HCT116 (cell line): Measurements from ENCODE around the gene SUN2. TPM values are rescaled to one million over a fixed set of nuclear protein-coding genes. Genes with fewer than 3 reads are reported as not detected.

ENCODE experiments used
- ATAC-seq: fragments of 200-7000 bp; cut with Tn5 transposase; 2 replicates; pipeline ENCODE4 v1.9.1; 2020; ENCODE audit warnings: mild to moderate bottlenecking, moderate library complexity
- BruUV-seq: library from RNA; stranded (reverse); fragments of 400-500 nt; replicated peaks from 2 replicates; lab custom pipeline; 2021; lab: Mats Ljungman, UMichigan
- CTCF ChIA-PET: fragments of 300-600 bp; sonication (Branson Sonifier 250); formaldehyde crosslinking; loops from one replicate; lab custom pipeline; 2021; ENCODE audit warnings: antibody characterized with exemption; lab: Charles Lee
- POLR2A ChIA-PET: fragments of 300-600, 350-600 bp; sonication (Branson Sonifier 250); formaldehyde crosslinking; loops from one replicate; lab custom pipeline; 2021; ENCODE audit warnings: antibody characterized with exemption; lab: Charles Lee
- RAD21 ChIA-PET, 2 experiments: fragments of 300-600 bp; sonication (Branson Sonifier 250); formaldehyde crosslinking; loops; one replicate each; lab custom pipeline; 2023; ENCODE audit warnings: low total read pairs in 2 of 2; ENCODE audit not compliant: uncharacterized antibody in 2 of 2, unreplicated experiment in 2 of 2, low non-redundant PET in 1 of 2; lab: Charles Lee
- DNase-seq: peaks from one replicate; pipeline ENCODE4 v3.0.0-alpha.2; 2010; ENCODE audit warnings: low read depth, low spot score
- H2AFZ ChIP-seq: fragments of 200-600 bp; shearing (Covaris generic), sonication (generic); 2 replicates; pipeline ENCODE4 v1.6.1; 2017; ENCODE audit warnings: low read depth, mixed run types, mixed read lengths, antibody characterized with exemption, low read length; ENCODE audit not compliant: poor library complexity, severe bottlenecking
- H3K27ac ChIP-seq: 2 replicates; pipeline ENCODE4 v1.5.1; 2012; ENCODE audit warnings: low read depth, low read length
- H3K27me3 ChIP-seq: fragments of 200-600 bp; sonication (generic); 2 replicates; pipeline ENCODE4 v1.6.1; 2016; ENCODE audit warnings: mixed run types, low read length, mixed read lengths; ENCODE audit not compliant: insufficient read depth
- H3K36me3 ChIP-seq, 2 experiments: fragments of 200-500 bp in 1 of 2; fragments of 200-600 bp in 1 of 2; sonication (Bioruptor generic) in 1 of 2; sonication (generic) in 1 of 2; 2 replicates each; pipeline versions ENCODE4 v1.5.1 to v1.6.1; 2014 to 2016; ENCODE audit warnings: low read length in 2 of 2, inconsistent platforms in 1 of 2, mixed read lengths in 1 of 2, mixed run types in 1 of 2; ENCODE audit not compliant: insufficient read depth in 2 of 2, control insufficient read depth in 1 of 2
- H3K4me1 ChIP-seq, 2 experiments: fragments of 200-600 bp in 1 of 2; sonication (generic) in 1 of 2; 2 replicates each; pipeline versions ENCODE4 v1.5.1 to v1.6.1; 2012 to 2017; ENCODE audit warnings: low read length in 2 of 2, inconsistent platforms in 1 of 2, mild to moderate bottlenecking in 1 of 2, mixed read lengths in 1 of 2, mixed run types in 1 of 2, moderate library complexity in 1 of 2; ENCODE audit not compliant: insufficient read depth in 2 of 2, control insufficient read depth in 1 of 2
- H3K4me2 ChIP-seq: fragments of 200-600 bp; sonication (generic); 2 replicates; pipeline ENCODE4 v1.6.1; 2017; ENCODE audit warnings: mixed run types, low read length, mixed read lengths
- H3K4me3 ChIP-seq, 2 experiments: fragments of 200-600 bp in 1 of 2; sonication (generic) in 1 of 2; replicated peaks in 1 of 2; 2 replicates each; pipeline ENCODE4 v1.5.1; 2011 to 2016; ENCODE audit warnings: low read length in 2 of 2, control low read depth in 1 of 2, low read depth in 1 of 2, mild to moderate bottlenecking in 1 of 2, mixed read lengths in 1 of 2, mixed run types in 1 of 2
- H3K79me2 ChIP-seq: fragments of 200-600 bp; sonication (generic); 2 replicates; pipeline ENCODE4 v1.6.1; 2017; ENCODE audit warnings: mild to moderate bottlenecking, mixed run types, low read length, moderate library complexity, mixed read lengths; ENCODE audit not compliant: insufficient read depth
- H3K9ac ChIP-seq: fragments of 200-600 bp; sonication (generic); 2 replicates; pipeline ENCODE4 v1.6.1; 2016; ENCODE audit warnings: low read length, mixed read lengths
- H3K9me2 ChIP-seq: fragments of 200-600 bp; sonication (generic), shearing (Covaris generic); 2 replicates; pipeline ENCODE4 v1.6.1; 2017; ENCODE audit warnings: mixed run types, mild to moderate bottlenecking, moderate library complexity; ENCODE audit not compliant: insufficient read depth
- H3K9me3 ChIP-seq, 2 experiments: fragments of 200-500 bp in 1 of 2; fragments of 200-600 bp in 1 of 2; sonication (Bioruptor generic) in 1 of 2; sonication (generic) in 1 of 2; 2 replicates each; pipeline ENCODE4 v1.6.1; 2014 to 2017; ENCODE audit warnings: low read length in 2 of 2, mixed read lengths in 2 of 2, inconsistent platforms in 1 of 2, low read depth in 1 of 2, mild to moderate bottlenecking in 1 of 2, mixed run types in 1 of 2, moderate library complexity in 1 of 2; ENCODE audit not compliant: control insufficient read depth in 1 of 2, insufficient read depth in 1 of 2
- H4K20me1 ChIP-seq: fragments of 200-600 bp; sonication (generic), shearing (Covaris generic); 2 replicates; pipeline ENCODE4 v1.6.1; 2017; ENCODE audit warnings: mixed run types, mild to moderate bottlenecking, moderate library complexity; ENCODE audit not compliant: insufficient read depth
- CEBPB ChIP-seq: IDR thresholded peaks from 2 replicates; pipeline ENCODE4 v1.6.1; 2012; ENCODE audit warnings: low read depth
- EZH2 ChIP-seq: fragments of 200-600 bp; sonication (generic); IDR thresholded peaks from 2 replicates; pipeline ENCODE4 v1.6.1; 2017; ENCODE audit warnings: antibody characterized with exemption, mixed run types
- EZH2phosphoT487 ChIP-seq: fragments of 200-600 bp; IDR thresholded peaks from 2 replicates; pipeline ENCODE4 v1.6.1; 2018; ENCODE audit warnings: antibody characterized with exemption, borderline replicate concordance
- FOSL1 ChIP-seq: IDR thresholded peaks from 2 replicates; pipeline ENCODE4 v1.6.1; 2012; ENCODE audit warnings: low read depth
- MAX ChIP-seq: IDR thresholded peaks from 2 replicates; pipeline ENCODE4 v1.6.1; 2012
- REST ChIP-seq: IDR thresholded peaks from 2 replicates; pipeline ENCODE4 v1.6.1; 2012; ENCODE audit warnings: low read depth
- SIN3A ChIP-seq: IDR thresholded peaks from 2 replicates; pipeline ENCODE4 v1.6.1; 2012; ENCODE audit warnings: low read depth
- intact Hi-C: fragments of 100-400 bp; cut with micrococcal nuclease; formaldehyde crosslinking; loops from 2 replicates; pipeline ENCODE4 v1.10.0; 2022
- total RNA-seq: library from RNA; stranded (reverse); gene quantifications from one replicate; pipeline ENCODE4 v1.2.1, GENCODE V29; 2021; ENCODE audit not compliant: unreplicated experiment
- TF ChIP-seq, protein P1 (sequence below): IDR thresholded peaks from 2 replicates; pipeline ENCODE4 v1.6.1; 2011; ENCODE audit warnings: mild to moderate bottlenecking, low read length, moderate library complexity; ENCODE audit not compliant: insufficient replicate concordance; ENCODE audit errors: extremely low read depth

SUN2 gene
- total RNA-seq, 1 experiment from 2014 or later = 71.6 TPM

GRCh38 chr22:38729946-38730345, 25.9 kb downstream of the SUN2 start:
- BruUV-seq = no TSS peak
- no peak overlapping the region for H3K9ac ChIP-seq

More at GRCh38 chr22:38729946-38730345, 25.9 kb downstream of the SUN2 start:
- H3K36me3 ChIP-seq = peaks cover 44 to 49% of the 10 kb centered on the region in 2 experiments; a peak in 3 of 4 replicates
- DNase-seq (no peak), ATAC-seq (no peak)
- H3K9me2 ChIP-seq = no peaks in the 10 kb centered on the region
- no peaks in the 10 kb centered on the region for H3K79me2 ChIP-seq
- POLR2A ChIA-PET = no interaction called here
- no peaks in the 10 kb centered on the region for H3K4me1 ChIP-seq
- RAD21 ChIA-PET = no interaction called here
- H4K20me1 ChIP-seq = no peaks in the 10 kb centered on the region
- intact Hi-C loops = no loop called here
- no peak overlapping the region for H3K27ac ChIP-seq
- no peak overlapping the region for H3K4me2 ChIP-seq
- no peaks in the 10 kb centered on the region for H3K27me3 ChIP-seq
- TF ChIP-seq EZH2phosphoT487 = no peak
- TF ChIP-seq EZH2 = no peak
- TF ChIP-seq SIN3A = no peak
- TF ChIP-seq REST = no peak
- no peak for TF ChIP-seq FOSL1
- TF ChIP-seq MAX = no peak
- no peak for TF ChIP-seq CEBPB
- TF ChIP-seq, protein P1, sequence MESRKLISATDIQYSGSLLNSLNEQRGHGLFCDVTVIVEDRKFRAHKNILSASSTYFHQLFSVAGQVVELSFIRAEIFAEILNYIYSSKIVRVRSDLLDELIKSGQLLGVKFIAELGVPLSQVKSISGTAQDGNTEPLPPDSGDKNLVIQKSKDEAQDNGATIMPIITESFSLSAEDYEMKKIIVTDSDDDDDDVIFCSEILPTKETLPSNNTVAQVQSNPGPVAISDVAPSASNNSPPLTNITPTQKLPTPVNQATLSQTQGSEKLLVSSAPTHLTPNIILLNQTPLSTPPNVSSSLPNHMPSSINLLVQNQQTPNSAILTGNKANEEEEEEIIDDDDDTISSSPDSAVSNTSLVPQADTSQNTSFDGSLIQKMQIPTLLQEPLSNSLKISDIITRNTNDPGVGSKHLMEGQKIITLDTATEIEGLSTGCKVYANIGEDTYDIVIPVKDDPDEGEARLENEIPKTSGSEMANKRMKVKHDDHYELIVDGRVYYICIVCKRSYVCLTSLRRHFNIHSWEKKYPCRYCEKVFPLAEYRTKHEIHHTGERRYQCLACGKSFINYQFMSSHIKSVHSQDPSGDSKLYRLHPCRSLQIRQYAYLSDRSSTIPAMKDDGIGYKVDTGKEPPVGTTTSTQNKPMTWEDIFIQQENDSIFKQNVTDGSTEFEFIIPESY = no peak
- CTCF ChIA-PET = no interaction called here
- no peaks in the 10 kb centered on the region for H3K9me3 ChIP-seq
- H3K4me3 ChIP-seq = no peak overlapping the region
- H2AFZ ChIP-seq = no peak overlapping the region
